GM23248 (cell line): ENCODE results near the gene PPP2R5C. TPM values are rescaled to one million over a fixed set of nuclear protein-coding genes. Genes with fewer than 3 reads are reported as not detected.

ENCODE experiments used
- DNase-seq: peaks from one replicate; pipeline ENCODE4 v3.0.0-alpha.2; 2015
- H2AFZ ChIP-seq: fragments of 200-600 bp; sonication (generic); 2 replicates; pipeline ENCODE4 v1.6.1; 2016; ENCODE audit warnings: antibody characterized with exemption
- H3F3A ChIP-seq: fragments of 200-600 bp; sonication (generic); 2 replicates; pipeline ENCODE4 v1.6.1; 2016; ENCODE audit warnings: mild to moderate bottlenecking, antibody characterized with exemption, mixed run types; ENCODE audit not compliant: insufficient read depth
- H3K27ac ChIP-seq: fragments of 200-600 bp; sonication (generic); 2 replicates; pipeline ENCODE4 v1.5.1; 2016; ENCODE audit warnings: mild to moderate bottlenecking
- H3K27me3 ChIP-seq: fragments of 200-600 bp; sonication (generic); replicated peaks from 2 replicates; pipeline ENCODE4 v1.6.1; 2016; ENCODE audit warnings: mild to moderate bottlenecking; ENCODE audit not compliant: insufficient read depth
- H3K36me3 ChIP-seq: fragments of 200-600 bp; sonication (generic); 2 replicates; pipeline ENCODE4 v1.6.1; 2016; ENCODE audit warnings: low read depth, mild to moderate bottlenecking
- H3K4me1 ChIP-seq: fragments of 200-600 bp; sonication (generic); 2 replicates; pipeline ENCODE4 v1.6.1; 2016; ENCODE audit warnings: mild to moderate bottlenecking; ENCODE audit not compliant: insufficient read depth
- H3K4me2 ChIP-seq: fragments of 200-600 bp; sonication (generic); one replicate; pipeline ENCODE4 v1.6.1; 2016; ENCODE audit warnings: mild to moderate bottlenecking; ENCODE audit not compliant: unreplicated experiment
- H3K4me3 ChIP-seq: fragments of 200-600 bp; sonication (generic); 2 replicates; pipeline ENCODE4 v1.5.1; 2016; ENCODE audit warnings: mild to moderate bottlenecking
- H3K79me2 ChIP-seq: fragments of 200-600 bp; sonication (generic); 2 replicates; pipeline ENCODE4 v1.6.1; 2016; ENCODE audit warnings: mild to moderate bottlenecking; ENCODE audit not compliant: insufficient read depth
- H3K9ac ChIP-seq: fragments of 200-600 bp; sonication (generic); 2 replicates; pipeline ENCODE4 v1.6.1; 2016; ENCODE audit warnings: mild to moderate bottlenecking
- H3K9me2 ChIP-seq: fragments of 200-600 bp; sonication (generic); 2 replicates; pipeline ENCODE4 v1.6.1; 2016; ENCODE audit warnings: mixed run types, mild to moderate bottlenecking, moderate library complexity; ENCODE audit not compliant: insufficient read depth
- H3K9me3 ChIP-seq: fragments of 200-600 bp; sonication (generic); one replicate; pipeline ENCODE4 v1.6.1; 2017; ENCODE audit warnings: low read depth
- H4K20me1 ChIP-seq: fragments of 200-600 bp; sonication (generic); 2 replicates; pipeline ENCODE4 v1.6.0; 2016; ENCODE audit not compliant: insufficient read depth
- EZH2 ChIP-seq: fragments of 200-600 bp; sonication (generic); IDR thresholded peaks from 2 replicates; pipeline ENCODE4 v1.6.1; 2018; ENCODE audit warnings: antibody characterized with exemption, mild to moderate bottlenecking; ENCODE audit not compliant: insufficient read depth, poor library complexity, severe bottlenecking
- EZH2phosphoT487 ChIP-seq: fragments of 200-600 bp; sonication (generic); IDR thresholded peaks from 2 replicates; pipeline ENCODE4 v1.6.1; 2018; ENCODE audit warnings: antibody characterized with exemption, moderate library complexity, mild to moderate bottlenecking, low read depth; ENCODE audit not compliant: insufficient read depth
- WGBS, 2 experiments: methylation state at CpG; one replicate each; pipeline ENCODE4 v1.1.6; 2015 to 2017; ENCODE audit warnings: low lambda C conversion rate in 2 of 2, low coverage in 1 of 2; ENCODE audit errors: missing lambda C conversion rate in 2 of 2; 5-methylcytosine and 5-hydroxymethylcytosine counted together
- in situ Hi-C: fragments of 300-500 bp; cut with MboI; formaldehyde crosslinking; loops from 2 replicates; pipeline ENCODE4 v1.15.0; 2020
- polyA plus RNA-seq: library from polyadenylated mRNA; unstranded; fragments of >200 nt; fragmentation: Nextera tagmentation; extraction: Ambion mirVana; gene quantifications from 2 replicates; pipeline ENCODE4 v1.2.1, GENCODE V29; 2016
- total RNA-seq: library from RNA; depleted of rRNA; stranded (reverse); fragments of >200 nt; shearing (Covaris generic); gene quantifications from 2 replicates; pipeline ENCODE4 v1.2.3, GENCODE V29; 2014

The PPP2R5C gene
- total and polyA plus RNA-seq, 2 experiments from 2014 or later: 76.3 to 77.9 TPM

DNA sequence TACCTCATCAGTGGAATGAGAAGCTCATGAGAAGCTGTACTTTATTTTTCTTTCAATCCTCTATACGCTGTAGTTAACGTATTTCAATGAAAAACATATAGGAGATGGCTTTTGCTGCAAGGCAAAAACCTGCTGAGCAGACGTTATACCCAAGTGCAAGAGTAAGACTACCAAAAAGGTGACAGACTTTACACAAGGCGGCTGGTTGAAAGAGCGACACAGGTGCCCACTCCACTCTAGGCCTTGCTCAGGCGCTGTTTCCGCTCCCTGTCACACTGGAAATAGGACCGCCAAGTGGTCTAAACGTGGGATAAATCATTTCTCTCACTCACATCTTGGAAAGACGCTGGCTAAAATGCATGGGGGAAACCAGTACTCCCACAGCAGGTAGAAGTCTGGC lies 54.5 kb downstream of the PPP2R5C start:
- 86 to 90% methylated on average over 10 of the region's 10 CpGs for WGBS, 2 experiments
- in situ Hi-C loops: no loop called here
- H4K20me1 ChIP-seq: peaks cover 5% of the 10 kb centered on the region; the same call in 1 of the 2 replicates
- H3K79me2 ChIP-seq: peaks cover 99% of the 10 kb centered on the region
- H3K27me3 ChIP-seq: no peaks in the 10 kb centered on the region
- no peak for DNase-seq
- no peak overlapping the region for H3K27ac ChIP-seq
- H3K4me3 ChIP-seq: no peak overlapping the region
- H3K4me2 ChIP-seq: no peak overlapping the region
- no peak for TF ChIP-seq EZH2phosphoT487
- TF ChIP-seq EZH2: no peak
- H3K9ac ChIP-seq: no peak overlapping the region
- H3K36me3 ChIP-seq: no peaks in the 10 kb centered on the region
- no peaks in the 10 kb centered on the region for H3K9me2 ChIP-seq
- H3K4me1 ChIP-seq: peaks cover 22% of the 10 kb centered on the region
- H3K9me3 ChIP-seq: no peaks in the 10 kb centered on the region
- no peak overlapping the region for H2AFZ ChIP-seq
- H3F3A ChIP-seq: peaks cover 7% of the 10 kb centered on the region

DNA sequence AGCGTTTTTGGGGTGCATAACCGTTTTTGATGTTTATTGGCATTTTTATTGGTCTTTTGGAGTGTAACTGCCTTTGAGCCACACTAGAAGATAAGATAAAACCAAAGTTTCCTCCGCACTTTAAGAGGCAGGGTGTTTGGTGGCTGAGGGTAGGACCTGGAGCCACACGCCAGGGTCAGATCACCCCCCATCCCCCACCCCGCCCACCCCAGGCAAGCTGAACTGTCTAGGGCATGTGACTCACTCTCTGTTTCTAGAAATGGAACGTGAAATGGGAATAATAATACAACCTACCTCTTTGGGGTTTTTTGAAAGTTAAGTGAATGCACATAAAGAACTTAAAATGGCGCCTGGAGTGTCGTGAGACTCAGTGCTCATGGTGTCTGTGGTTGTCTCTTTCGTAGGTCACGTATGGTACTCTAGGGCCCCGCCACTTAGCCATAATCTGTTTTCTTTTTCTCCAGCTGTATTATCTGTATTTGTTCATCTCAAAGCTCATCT lies 56.0 kb downstream of the PPP2R5C start:
- Histone ChIP-seq H3K36me3 (no peaks in the 10 kb centered on the region), H3K4me2 (no peak overlapping the region), H3K4me1 (peaks cover 13% of the 10 kb centered on the region), H3K79me2 (peaks cover 99% of the 10 kb centered on the region), H3F3A (no peaks in the 10 kb centered on the region), H3K9ac (no peak overlapping the region), H3K4me3 (no peak overlapping the region), H3K27ac (no peak overlapping the region), H3K9me2 (no peaks in the 10 kb centered on the region), H4K20me1 (peaks cover 5% of the 10 kb centered on the region; the same call in 1 of the 2 replicates), H3K27me3 (no peaks in the 10 kb centered on the region), H2AFZ (no peak overlapping the region), H3K9me3 (no peaks in the 10 kb centered on the region)
- in situ Hi-C loops: no loop called here
- no peak for DNase-seq
- 91% methylated on average over 11 of the region's 11 CpGs for WGBS, 2 experiments
- TF ChIP-seq EZH2phosphoT487 (no peak), EZH2 (no peak)

DNA sequence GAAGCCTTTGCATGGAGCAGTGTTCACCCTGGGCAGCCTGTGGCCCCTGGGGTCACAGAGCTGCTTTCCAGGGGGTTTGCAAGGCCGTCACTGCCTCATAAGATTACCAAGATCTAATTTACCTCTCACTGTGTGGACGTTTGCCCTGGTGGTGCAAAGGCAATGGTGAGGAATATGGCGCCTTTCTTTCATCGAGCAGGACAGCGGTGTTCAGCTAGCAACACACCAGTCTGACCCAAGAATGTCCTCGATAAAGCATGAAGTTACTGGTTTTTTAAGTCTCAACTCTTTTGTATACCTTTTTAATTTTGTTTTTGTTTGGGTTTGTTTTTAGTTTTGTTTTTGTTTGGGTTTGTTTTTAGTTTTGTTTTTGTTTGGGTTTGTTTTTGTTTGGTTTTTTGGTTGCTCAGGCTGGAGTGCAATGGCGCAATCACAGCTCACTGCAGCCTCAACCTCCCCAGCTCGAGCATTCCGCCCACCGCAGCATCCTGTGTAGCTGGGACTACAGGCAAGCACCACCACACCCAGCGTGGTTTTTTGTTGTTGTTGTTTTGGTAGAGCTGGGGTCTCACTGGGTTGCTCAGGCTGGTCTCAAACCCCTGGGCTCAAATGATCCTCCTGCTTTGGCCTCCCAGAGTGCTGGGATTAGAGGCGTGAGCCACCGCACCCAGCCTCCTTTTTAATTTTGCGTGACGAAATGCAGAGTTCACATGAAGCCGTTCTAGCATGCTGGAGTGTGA lies 57.9 kb downstream of the PPP2R5C start:
- TF ChIP-seq EZH2 (no peak), EZH2phosphoT487 (no peak)
- H3K79me2 ChIP-seq: peaks cover 99% of the 10 kb centered on the region
- DNase-seq: no peak
- no peaks in the 10 kb centered on the region for H3K27me3 ChIP-seq
- WGBS, 2 experiments: 90 to 94% methylated on average over 16 of the region's 16 CpGs
- H2AFZ ChIP-seq: no peak overlapping the region
- no peak overlapping the region for H3K4me2 ChIP-seq
- 0 out of 2 replicates have a peak, but pooled peaks cover under 1% of the 10 kb centered on the region for H4K20me1 ChIP-seq
- peaks cover 20% of the 10 kb centered on the region for H3K4me1 ChIP-seq
- peaks cover 8% of the 10 kb centered on the region; the same call in 1 of the 2 replicates for H3F3A ChIP-seq
- no peaks in the 10 kb centered on the region for H3K36me3 ChIP-seq
- no peaks in the 10 kb centered on the region for H3K9me2 ChIP-seq
- H3K9me3 ChIP-seq: no peaks in the 10 kb centered on the region
- no peak overlapping the region for H3K9ac ChIP-seq
- H3K4me3 ChIP-seq: no peak overlapping the region
- in situ Hi-C loops: no loop called here
- H3K27ac ChIP-seq: no peak overlapping the region

DNA sequence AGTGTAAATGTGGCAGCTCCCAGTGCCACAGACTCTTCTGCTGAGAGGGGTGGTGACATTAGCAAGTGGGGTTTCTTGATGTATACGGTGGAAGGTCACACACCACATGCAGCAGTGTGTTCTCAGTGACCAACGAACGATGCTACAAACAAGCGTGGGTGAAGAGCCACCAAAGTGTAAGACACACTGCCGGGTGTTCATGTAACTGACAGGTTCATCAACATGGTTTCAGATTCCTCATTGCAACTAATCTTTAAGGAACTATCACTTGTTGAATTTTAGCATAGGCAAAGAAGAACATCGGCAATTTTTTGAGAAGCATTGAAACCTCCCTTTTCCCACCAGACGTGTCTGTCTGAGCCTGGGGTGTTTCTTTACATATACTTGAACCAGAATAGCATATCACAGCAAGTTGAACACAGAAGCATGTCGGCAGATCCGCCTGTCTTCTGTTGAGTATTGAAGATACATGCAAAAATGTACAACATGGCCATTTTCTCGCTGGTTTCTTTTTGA lies 58.8 kb downstream of the PPP2R5C start:
- H3K27me3 ChIP-seq: no peaks in the 10 kb centered on the region
- in situ Hi-C loops: no loop called here
- peaks cover 8% of the 10 kb centered on the region; the same call in 1 of the 2 replicates for H3F3A ChIP-seq
- no peaks in the 10 kb centered on the region for H4K20me1 ChIP-seq
- TF ChIP-seq EZH2phosphoT487 (no peak), EZH2 (no peak)
- no peak overlapping the region for H2AFZ ChIP-seq
- no peak overlapping the region for H3K4me2 ChIP-seq
- H3K9ac ChIP-seq: no peak overlapping the region
- peaks cover 99% of the 10 kb centered on the region for H3K79me2 ChIP-seq
- H3K36me3 ChIP-seq: no peaks in the 10 kb centered on the region
- H3K9me3 ChIP-seq: no peaks in the 10 kb centered on the region
- 89 to 90% methylated on average over 10 of the region's 10 CpGs for WGBS, 2 experiments
- H3K27ac ChIP-seq: no peak overlapping the region
- no peaks in the 10 kb centered on the region for H3K9me2 ChIP-seq
- no peak overlapping the region for H3K4me3 ChIP-seq
- H3K4me1 ChIP-seq: peaks cover 25% of the 10 kb centered on the region
- no peak for DNase-seq
